Fibroblast of villous mesenchyme (primary cell): ENCODE results near the gene MTERF4. TPM values are rescaled to one million over a fixed set of nuclear protein-coding genes. Genes with fewer than 3 reads are reported as not detected.

Source experiments
- DNase-seq: peaks from one replicate; pipeline ENCODE4 v3.0.0-alpha.2; 2010; ENCODE audit warnings: low read depth
- H3K4me3 ChIP-seq: 2 replicates; pipeline ENCODE4 v1.5.1; 2011; ENCODE audit warnings: low read depth, mild to moderate bottlenecking, low read length
- CTCF ChIP-seq: IDR thresholded peaks from 2 replicates; pipeline ENCODE4 v1.5.1; 2012; ENCODE audit warnings: low read depth, mild to moderate bottlenecking, low read length; ENCODE audit not compliant: insufficient read depth
- total RNA-seq: library from RNA; depleted of rRNA; stranded (reverse); fragments of >200 nt; gene quantifications from 2 replicates; pipeline ENCODE4 v1.2.3, GENCODE V29; 2012

Gene MTERF4
- total RNA-seq, 1 donor, result 27.2 TPM

DNA sequence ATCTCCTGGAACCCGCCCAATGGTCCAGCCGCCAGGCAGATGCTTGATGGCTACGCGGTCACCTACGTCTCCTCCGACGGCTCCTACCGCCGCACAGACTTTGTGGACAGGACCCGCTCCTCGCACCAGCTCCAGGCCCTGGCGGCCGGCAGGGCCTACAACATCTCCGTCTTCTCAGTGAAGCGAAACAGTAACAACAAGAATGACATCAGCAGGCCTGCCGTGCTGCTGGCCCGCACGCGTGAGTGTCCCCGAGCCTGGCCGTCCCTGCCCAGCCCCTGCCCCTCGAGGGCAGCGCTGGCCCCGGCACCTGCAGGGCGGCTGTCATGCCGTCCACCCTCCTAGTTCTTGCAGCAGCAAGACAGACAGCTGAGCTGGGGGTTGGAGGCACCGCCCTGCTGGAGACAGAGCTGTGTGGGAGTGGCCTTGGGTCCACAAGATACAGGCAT lies 36.7 kb downstream of the MTERF4 start:
- no peak overlapping the region for H3K4me3 ChIP-seq
- no peak for DNase-seq
- TF ChIP-seq CTCF, result no peak

DNA sequence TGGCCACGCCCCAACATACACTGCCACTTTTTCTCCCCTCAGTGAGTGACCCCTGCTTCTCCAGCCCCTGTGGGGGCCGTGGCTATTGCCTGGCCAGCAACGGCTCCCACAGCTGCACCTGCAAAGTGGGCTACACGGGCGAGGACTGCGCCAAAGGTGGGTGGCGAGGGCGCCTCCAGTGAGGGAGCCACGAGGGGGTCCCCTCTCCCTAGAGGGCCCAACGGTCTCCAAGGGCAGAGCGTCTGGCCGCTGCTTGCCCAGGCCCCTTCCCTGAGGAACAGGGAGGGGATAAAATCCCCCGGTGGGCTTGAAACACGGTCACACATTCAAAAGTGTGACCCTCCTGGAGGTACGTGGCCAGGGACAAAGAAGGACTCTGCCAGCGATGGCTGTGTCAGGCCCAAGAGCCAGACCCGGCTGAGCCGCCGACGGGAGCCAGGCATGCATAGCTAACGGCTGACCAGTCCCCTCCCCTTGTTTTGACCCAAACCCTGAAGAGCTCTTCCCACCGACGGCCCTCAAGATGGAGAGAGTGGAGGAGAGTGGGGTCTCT lies 37.2 kb downstream of the MTERF4 start:
- DNase-seq, result no peak
- no peak for TF ChIP-seq CTCF
- H3K4me3 ChIP-seq, result no peak overlapping the region

GRCh38 chr2:241064008-241064801 lies 37.9 kb downstream of the MTERF4 start:
- no peak for DNase-seq
- no peak overlapping the region for H3K4me3 ChIP-seq
- TF ChIP-seq CTCF, result no peak

DNA sequence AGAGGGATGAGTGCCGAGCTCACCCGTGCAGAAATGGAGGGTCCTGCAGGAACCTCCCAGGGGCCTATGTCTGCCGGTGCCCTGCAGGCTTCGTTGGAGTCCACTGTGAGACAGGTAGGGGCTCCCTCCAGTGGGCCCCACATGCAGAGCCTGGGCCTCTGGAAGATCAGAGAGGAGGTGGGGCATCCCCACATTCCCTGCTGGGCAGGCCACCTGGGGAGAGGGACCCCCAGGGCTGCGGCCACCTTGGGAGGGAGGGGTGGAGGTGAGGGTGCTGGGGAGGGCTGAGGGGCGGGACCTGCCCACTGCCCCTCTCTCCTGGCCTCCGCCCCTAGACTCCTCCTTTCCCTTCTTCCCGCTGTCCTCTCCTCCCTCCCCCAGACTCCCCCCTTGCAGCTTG lies 38.5 kb downstream of the MTERF4 start:
- no peak for TF ChIP-seq CTCF
- no peak for DNase-seq
- H3K4me3 ChIP-seq, result no peak overlapping the region

DNA sequence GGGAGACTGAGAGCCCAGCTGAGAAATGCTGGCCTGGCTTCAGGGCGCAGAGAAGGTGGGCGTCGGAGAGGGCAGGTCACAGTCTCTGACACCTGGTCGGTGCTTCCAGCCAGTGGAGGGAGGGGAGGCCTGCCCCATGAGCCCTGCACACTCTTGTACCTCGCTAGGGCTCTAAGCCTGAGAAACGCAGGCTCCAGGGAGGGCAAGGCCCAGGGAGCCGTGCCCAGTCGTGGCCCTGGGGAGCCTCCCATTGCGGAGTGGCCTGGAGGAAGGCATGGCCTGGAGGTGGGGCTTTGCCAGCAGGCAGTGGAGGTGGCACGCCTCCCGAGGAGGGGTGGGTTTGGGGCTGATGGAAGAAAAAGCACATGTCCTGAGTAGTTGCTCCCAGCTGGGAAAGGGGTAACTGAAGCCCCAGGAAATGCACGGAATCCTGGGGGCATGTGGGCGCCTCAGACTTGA lies 39.0 kb downstream of the MTERF4 start:
- DNase-seq, result no peak
- TF ChIP-seq CTCF, result no peak
- H3K4me3 ChIP-seq, result no peak overlapping the region

DNA sequence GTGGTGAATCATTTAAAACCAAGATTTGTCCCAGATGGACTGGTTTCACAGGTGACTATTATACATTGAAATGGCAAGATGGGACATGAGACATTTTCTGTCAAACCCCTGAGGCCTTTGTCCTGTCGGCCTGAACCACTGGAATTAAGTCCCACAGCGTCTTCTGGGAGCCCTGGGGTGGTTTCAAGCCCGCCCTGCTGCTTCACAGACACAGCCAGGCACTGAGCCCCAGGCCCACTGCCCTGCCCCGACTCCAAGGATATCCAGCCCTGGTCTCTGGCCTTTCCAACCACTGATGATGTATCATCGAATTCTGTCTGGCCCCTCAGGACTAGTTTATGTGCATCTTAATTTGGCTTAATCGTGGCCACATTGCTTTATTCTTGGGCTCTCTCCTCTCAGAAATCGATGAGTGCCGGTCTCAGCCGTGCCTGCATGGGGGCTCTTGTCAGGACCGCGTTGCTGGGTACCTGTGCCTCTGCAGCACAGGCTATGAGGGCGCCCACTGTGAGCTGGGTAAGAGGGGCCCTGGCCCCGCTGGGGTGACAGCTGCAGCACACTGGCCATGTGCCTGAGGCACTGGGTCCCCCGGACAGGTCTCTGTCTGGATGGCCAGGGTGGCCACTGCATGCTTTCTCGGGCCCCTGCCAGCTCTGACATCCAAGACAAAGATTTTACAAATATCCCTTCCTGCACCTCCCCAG lies 39.5 kb downstream of the MTERF4 start:
- no peak overlapping the region for H3K4me3 ChIP-seq
- no peak for DNase-seq
- TF ChIP-seq CTCF, result no peak
